ENCODE measurements around the gene NDUFA13.

The NDUFA13 gene

GRCh38 chr19:19571071-19571786, 55.2 kb downstream of the NDUFA13 start:
- DNase-seq (ENCODE audit: low read depth) = no peak

GRCh38 chr19:19575411-19575810, 59.4 kb downstream of the NDUFA13 start:
- no peak for DNase-seq (ENCODE audit: low read depth)
